Measurements from ENCODE around the gene EMP1.
"Not testable (repeated sequence)": the region's sequence is repeated elsewhere in the genome, so short reads cannot be mapped to it uniquely, and the experiment has no call there.

Gene EMP1

GRCh38 chr12:13259625-13260024 is 63.1 kb downstream of the EMP1 start:
- DNase-seq: not testable (repeated sequence)

GRCh38 chr12:13267826-13268225 is 71.3 kb downstream of the EMP1 start:
- DNase-seq: peak; percentile 60

- DNase-seq: no peak
Observed at GRCh38 chr12:13268581-13268980, 72.1 kb downstream of the EMP1 start.

All from MV-4-11 (cell line).